OCI-M2 (cell line): ENCODE data around the gene SLC22A4.

Experiments
- DNase-seq: peaks from one replicate; lab custom pipeline; 2025; ENCODE audit not compliant: unreplicated experiment; lab: John Stamatoyannopoulos, UW

The SLC22A4 gene

GRCh38 chr5:132298298-132299212, 4.4 kb downstream of the SLC22A4 start:
- DNase-seq: no peak

GRCh38 chr5:132299917-132300316, 5.7 kb downstream of the SLC22A4 start:
- DNase-seq: no peak

- no peak for DNase-seq
Measured at GRCh38 chr5:132300577-132301343, 6.6 kb downstream of the SLC22A4 start.

- peak; percentile 29 for DNase-seq
Measured at GRCh38 chr5:132301344-132302271, 7.4 kb downstream of the SLC22A4 start.

GRCh38 chr5:132302413-132302812, 8.2 kb downstream of the SLC22A4 start:
- no peak for DNase-seq

GRCh38 chr5:132303589-132303988, 9.4 kb downstream of the SLC22A4 start:
- no peak for DNase-seq

GRCh38 chr5:132305420-132305819, 11.2 kb downstream of the SLC22A4 start:
- DNase-seq: no peak

- no peak for DNase-seq
Measured at GRCh38 chr5:132308701-132309100, 14.5 kb downstream of the SLC22A4 start.

GRCh38 chr5:132309679-132310078, 15.5 kb downstream of the SLC22A4 start:
- DNase-seq: no peak

GRCh38 chr5:132310141-132310834, 16.1 kb downstream of the SLC22A4 start:
- DNase-seq: no peak

GRCh38 chr5:132313366-132313765, 19.2 kb downstream of the SLC22A4 start:
- no peak for DNase-seq

- DNase-seq: no peak
Measured at GRCh38 chr5:132313961-132314432, 19.8 kb downstream of the SLC22A4 start.

GRCh38 chr5:132315529-132316067, 21.4 kb downstream of the SLC22A4 start:
- peak; percentile 61 for DNase-seq

GRCh38 chr5:132319975-132320374, 25.8 kb downstream of the SLC22A4 start:
- no peak for DNase-seq

- DNase-seq: no peak
Measured at GRCh38 chr5:132321109-132321721, 27.0 kb downstream of the SLC22A4 start.

GRCh38 chr5:132322266-132322665, 28.1 kb downstream of the SLC22A4 start:
- no peak for DNase-seq

GRCh38 chr5:132323202-132323601, 29.0 kb downstream of the SLC22A4 start:
- DNase-seq: no peak

- DNase-seq: no peak
Measured at GRCh38 chr5:132325691-132326090, 31.5 kb downstream of the SLC22A4 start.

- no peak for DNase-seq
Measured at GRCh38 chr5:132327252-132327955, 33.2 kb downstream of the SLC22A4 start.
